Stimulated activated naive CD4-positive, alpha-beta T cell (primary cell): Measurements from ENCODE around the gene TMEM109.

ENCODE experiments used
- DNase-seq, 6 experiments: peaks; one replicate each; lab custom pipeline; 2025; lab: John Stamatoyannopoulos, UW

Gene TMEM109

GRCh38 chr11:60942219-60942618 is 28.3 kb downstream of the TMEM109 start:
- no peak for DNase-seq

GRCh38 chr11:60942970-60943565 is 29.1 kb downstream of the TMEM109 start:
- no peak for DNase-seq

GRCh38 chr11:60944490-60945294 is 30.7 kb downstream of the TMEM109 start:
- DNase-seq, result no peak

GRCh38 chr11:60945295-60945667 is 31.3 kb downstream of the TMEM109 start:
- no peak for DNase-seq

GRCh38 chr11:60946601-60947264 is 32.8 kb downstream of the TMEM109 start:
- no peak for DNase-seq

GRCh38 chr11:60947700-60948099 is 33.7 kb downstream of the TMEM109 start:
- no peak for DNase-seq

DNA sequence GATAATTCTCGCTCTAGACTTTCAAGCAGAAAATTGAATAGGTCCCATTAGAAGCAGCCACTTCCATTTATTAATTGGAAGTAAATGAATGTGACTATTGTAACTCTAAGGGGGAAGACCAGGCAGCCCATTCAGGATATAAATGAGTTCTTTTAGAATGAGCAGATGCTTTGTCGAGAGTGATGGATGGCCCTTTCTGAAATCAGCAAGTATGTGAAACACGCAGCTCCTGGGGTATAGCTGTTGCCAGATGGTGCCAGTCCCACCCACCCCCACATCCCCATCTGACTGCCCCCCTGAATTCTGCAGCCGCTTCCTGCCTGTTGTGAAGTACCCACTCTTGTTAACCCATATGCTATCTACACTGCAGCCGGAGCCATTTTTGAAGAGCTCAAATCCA is 34.3 kb downstream of the TMEM109 start:
- DNase-seq, result no peak

DNA sequence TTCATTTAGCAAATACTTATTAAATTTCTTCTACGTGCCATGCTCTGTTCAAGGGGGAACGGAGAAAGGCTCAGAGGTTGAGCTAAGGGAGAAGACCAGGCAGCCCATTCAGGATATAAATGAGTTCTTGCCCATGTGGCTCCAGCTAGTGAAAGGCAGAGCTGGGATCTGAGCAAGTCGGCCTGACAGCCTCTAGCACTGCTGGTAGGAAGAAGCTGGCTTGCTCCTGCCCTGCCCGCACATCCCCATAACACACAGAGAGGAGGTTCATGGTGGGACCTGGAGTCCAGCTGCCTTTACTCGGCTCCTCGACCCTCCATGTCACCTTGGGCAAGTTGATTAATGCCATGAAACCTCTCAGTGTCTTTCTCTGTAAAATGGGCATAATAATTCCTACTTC is 36.1 kb downstream of the TMEM109 start:
- no peak for DNase-seq

DNA sequence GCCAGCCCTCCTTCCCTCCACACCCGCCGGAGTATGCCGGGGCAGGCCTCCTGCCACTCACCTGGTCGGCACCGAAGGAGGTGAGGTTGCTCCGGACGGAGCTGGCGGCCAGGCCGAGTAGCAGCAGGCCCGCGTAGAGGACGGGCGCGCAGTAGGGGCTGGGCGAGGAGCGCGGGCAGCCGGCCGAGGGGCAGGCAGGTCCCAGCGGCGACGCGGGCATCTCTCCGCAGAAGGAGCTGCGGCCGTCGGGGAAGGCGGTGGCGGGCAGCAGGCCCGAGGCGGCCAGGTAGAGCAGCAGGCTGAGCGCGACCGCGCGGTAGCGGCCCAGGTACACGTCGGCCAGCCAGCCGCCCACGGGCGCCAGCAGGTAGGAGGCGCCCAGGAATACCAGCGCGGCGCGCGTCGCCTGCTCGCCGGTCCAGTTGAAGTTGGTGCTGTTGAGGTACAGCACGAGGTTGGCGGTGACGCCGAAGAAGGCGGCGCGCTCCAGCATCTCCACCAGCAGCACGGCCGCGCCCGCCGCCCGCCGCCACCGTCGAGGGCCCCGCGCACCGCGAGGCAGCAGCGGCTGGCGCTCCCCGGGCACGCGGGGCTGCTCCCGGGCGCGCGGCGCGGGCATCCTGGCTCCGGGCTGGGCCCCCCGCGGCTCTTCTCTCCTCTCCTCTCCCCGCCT is 37.1 kb downstream of the TMEM109 start:
- DNase-seq, result peak; percentile 16 to 54 (median 29)

DNA sequence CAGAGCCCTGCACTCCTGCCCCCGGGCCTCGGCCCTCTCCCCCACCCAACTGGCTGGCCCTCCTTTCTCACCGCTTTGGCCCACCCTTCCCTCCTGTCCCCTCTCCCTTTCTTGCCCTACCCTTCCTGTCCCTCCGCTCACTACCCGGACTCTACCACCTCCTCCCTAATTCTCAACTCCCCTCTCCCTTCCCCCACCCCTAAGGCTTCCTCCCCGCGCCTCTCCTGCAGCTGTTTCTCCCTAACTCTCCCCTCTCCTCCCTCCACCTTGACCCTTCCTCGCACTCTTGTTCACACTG is 37.6 kb downstream of the TMEM109 start:
- peak in 1 of 6 experiments; percentile 54 for DNase-seq

- peak; percentile 24 to 63 (median 36) for DNase-seq
Measured at GRCh38 chr11:60951904-60952741, 38.2 kb downstream of the TMEM109 start, which contains the start of gene SLC15A3. Gene SLC15A3, minus strand, starts transcription at chr11:60952176. Its CDS starts 625 bp downstream, at chr11:60951551.

DNA sequence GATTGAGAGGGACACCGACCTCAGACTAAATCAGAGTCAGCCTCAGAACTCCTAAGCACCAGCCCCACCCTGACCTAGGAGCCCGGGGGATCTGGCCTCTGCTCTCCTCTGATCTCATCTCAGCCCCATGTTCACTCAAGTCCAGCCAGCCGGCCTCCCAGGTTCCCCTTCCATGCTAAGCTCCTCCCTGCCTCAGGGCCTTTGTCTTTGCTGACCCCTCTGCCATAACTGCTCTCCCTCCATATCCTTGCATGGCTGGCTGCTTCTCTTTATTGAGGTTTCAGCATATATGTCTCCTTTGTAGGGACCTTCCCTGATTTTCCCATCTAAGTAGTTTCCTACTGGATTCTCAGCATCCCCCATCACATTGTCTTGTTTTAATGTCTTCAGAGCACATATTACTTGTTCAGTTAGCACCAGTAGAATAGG is 38.8 kb downstream of the TMEM109 start:
- no peak for DNase-seq

DNA sequence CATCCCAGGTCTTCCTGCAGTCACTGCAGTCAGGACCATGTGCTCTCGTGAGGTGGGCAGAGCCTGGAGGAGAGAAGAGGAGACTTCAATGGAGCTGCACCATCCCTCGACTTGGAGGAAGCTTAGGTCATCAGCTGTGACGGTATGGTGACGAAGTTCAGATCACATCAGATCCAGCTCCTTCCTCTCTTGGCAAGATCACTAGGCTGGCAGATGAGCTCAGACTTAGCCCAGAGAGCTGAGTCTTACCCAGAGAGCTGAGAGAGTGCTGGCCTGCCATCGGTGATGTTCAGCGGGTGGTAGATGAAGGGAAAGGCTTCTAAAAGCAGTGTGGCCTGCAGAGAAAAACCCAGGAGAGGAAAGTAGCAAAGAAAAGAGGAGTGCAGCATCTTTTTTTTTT is 39.8 kb downstream of the TMEM109 start:
- DNase-seq, result no peak

- DNase-seq, result no peak
Measured at GRCh38 chr11:60954421-60954820, 40.5 kb downstream of the TMEM109 start.

DNA sequence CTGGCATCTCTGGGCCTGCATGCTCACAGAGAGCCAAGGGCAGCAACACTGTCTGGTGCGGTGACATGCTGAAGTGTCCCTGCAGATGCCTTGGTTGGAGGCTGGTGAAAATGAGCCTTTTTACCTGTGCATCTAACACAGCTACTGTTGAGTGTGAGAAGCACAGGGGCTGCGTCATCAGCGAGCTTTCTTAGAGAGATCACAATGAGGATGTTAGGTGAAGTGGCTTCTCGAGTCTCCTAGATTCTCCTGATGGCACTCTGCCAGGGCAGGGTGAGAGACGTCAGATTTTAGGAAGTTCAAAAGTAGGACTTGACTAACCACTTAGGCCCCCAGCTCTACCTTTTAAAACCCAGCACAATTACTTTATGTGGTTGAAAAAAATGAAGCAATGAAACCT is 41.6 kb downstream of the TMEM109 start:
- DNase-seq, result no peak

GRCh38 chr11:60957188-60957587 is 43.2 kb downstream of the TMEM109 start:
- no peak for DNase-seq

DNA sequence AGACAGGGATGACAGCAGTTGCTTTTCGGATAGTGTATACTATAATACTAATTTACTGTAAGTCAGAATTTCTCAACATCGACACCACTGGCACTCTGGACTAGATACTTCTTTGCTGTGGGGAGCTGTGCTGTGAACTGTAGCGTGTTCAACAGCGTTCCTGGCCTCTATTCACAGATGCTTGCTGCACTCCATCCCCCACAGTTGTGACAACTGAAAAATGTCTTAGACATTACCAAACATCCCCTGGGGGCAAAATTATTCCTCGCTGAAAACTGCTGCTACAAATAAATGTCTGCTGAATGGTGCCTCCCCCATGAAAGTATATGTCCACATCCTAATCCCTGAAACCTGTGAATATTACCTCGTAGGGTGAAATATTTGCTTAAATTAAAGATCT is 45.5 kb downstream of the TMEM109 start:
- no peak for DNase-seq

GRCh38 chr11:60960405-60960804 is 46.4 kb downstream of the TMEM109 start:
- DNase-seq, result no peak

- DNase-seq, result no peak
Measured at GRCh38 chr11:60964801-60965200, 50.8 kb downstream of the TMEM109 start.

- DNase-seq, result no peak
Measured at GRCh38 chr11:60966890-60967289, 52.9 kb downstream of the TMEM109 start.

GRCh38 chr11:60968223-60968622 is 54.3 kb downstream of the TMEM109 start:
- DNase-seq, result no peak

GRCh38 chr11:60970369-60970774 is 56.4 kb downstream of the TMEM109 start:
- peak; percentile 58 to 86 (median 76) for DNase-seq
